Ectodermal cell (in vitro differentiated cells): Measurements from ENCODE around the gene BTBD10.
"Not testable (repeated sequence)": the region's sequence is repeated elsewhere in the genome, so short reads cannot be mapped to it uniquely, and the experiment has no call there.

Experiments used
- H3K27ac ChIP-seq: 2 replicates; pipeline ENCODE4 v1.7.0; 2013; ENCODE audit warnings: mild to moderate bottlenecking, low read depth, low read length; ENCODE audit not compliant: insufficient read depth, poor library complexity, severe bottlenecking
- H3K27me3 ChIP-seq: 2 replicates; pipeline ENCODE4 v1.7.0; 2013; ENCODE audit warnings: mild to moderate bottlenecking, low read length; ENCODE audit not compliant: insufficient read depth, control insufficient read depth, poor library complexity, severe bottlenecking
- H3K36me3 ChIP-seq: one replicate; pipeline ENCODE4 v1.7.0; 2013; ENCODE audit warnings: low read length; ENCODE audit not compliant: control insufficient read depth, insufficient read depth
- H3K4me1 ChIP-seq: one replicate; pipeline ENCODE4 v1.7.0; 2013; ENCODE audit warnings: low read length; ENCODE audit not compliant: control insufficient read depth, insufficient read depth
- H3K4me3 ChIP-seq: 2 replicates; pipeline ENCODE4 v1.7.0; 2013; ENCODE audit warnings: low read depth, low read length, control low read depth; ENCODE audit not compliant: insufficient read depth
- H3K9me3 ChIP-seq: 2 replicates; pipeline ENCODE4 v1.7.0; 2013; ENCODE audit warnings: mild to moderate bottlenecking, low read length, moderate library complexity; ENCODE audit not compliant: control insufficient read depth
- WGBS, 2 experiments: methylation state at CpG; one replicate each; pipeline ENCODE4 v1.1.7; 2013; ENCODE audit warnings: missing lambda C conversion rate in 2 of 2; 5-methylcytosine and 5-hydroxymethylcytosine counted together

BTBD10 gene

GRCh38 chr11:13421561-13421960 lies 41.5 kb downstream of the BTBD10 start:
- Histone ChIP-seq H3K27me3 (no peaks in the 10 kb centered on the region), H3K4me3 (no peak overlapping the region), H3K27ac (no peak overlapping the region), H3K36me3 (no peaks in the 10 kb centered on the region), H3K9me3 (no peaks in the 10 kb centered on the region), H3K4me1 (no peaks in the 10 kb centered on the region)
- 93 to 96% methylated on average over 4 to 6 of the region's 6 CpGs for WGBS, 2 experiments

DNA sequence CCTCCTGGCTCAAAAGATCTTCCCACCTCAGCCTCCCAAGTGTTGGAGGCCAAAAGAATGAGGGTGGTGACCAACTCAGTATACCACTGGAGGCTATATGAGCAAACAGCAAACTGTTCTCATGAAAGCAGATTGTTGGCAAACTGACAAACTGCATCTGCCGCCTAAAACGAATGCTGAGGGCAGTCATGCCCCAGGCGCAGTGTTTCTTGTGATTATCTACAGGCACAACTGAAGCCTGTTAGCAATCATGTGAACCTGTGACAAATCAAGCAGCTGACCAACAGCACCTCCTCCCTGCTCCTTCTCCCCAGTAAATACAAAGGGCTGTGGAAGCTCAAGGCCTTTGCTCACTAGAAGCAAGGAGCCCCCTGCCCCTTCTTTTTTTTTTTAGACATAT lies 47.8 kb downstream of the BTBD10 start:
- H3K27ac ChIP-seq, result no peak overlapping the region
- no peak overlapping the region for H3K4me3 ChIP-seq
- 93 to 97% methylated on average over 3 of the region's 3 CpGs for WGBS, 2 experiments
- no peaks in the 10 kb centered on the region for H3K9me3 ChIP-seq
- H3K27me3 ChIP-seq, result no peaks in the 10 kb centered on the region
- no peaks in the 10 kb centered on the region for H3K4me1 ChIP-seq
- peaks cover 6% of the 10 kb centered on the region for H3K36me3 ChIP-seq

GRCh38 chr11:13405220-13405619 lies 57.8 kb downstream of the BTBD10 start:
- Histone ChIP-seq H3K27me3 (no peaks in the 10 kb centered on the region), H3K9me3 (no peaks in the 10 kb centered on the region), H3K27ac (no peak overlapping the region), H3K4me1 (no peaks in the 10 kb centered on the region), H3K4me3 (no peak overlapping the region), H3K36me3 (peaks cover 11% of the 10 kb centered on the region)
- 95 to 100% methylated on average over 2 to 3 of the region's 4 CpGs for WGBS, 2 experiments

DNA sequence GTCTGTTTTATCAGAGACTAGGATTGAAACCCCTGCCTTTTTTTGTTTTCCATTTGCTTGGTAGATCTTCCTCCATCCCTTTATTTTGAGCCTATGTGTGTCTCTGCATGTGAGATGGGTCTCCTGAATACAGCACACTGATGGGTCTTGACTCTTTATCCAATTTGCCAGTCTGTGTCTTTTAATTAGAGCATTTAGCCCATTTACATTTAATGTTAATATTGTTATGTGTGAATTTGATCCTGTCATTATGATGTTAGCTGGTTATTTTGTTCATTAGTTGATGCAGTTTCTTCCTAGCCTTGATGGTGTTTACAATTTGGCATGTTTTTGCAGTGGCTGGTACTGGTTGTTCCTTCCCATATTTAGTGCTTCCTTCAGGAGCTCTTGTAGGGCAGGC lies 64.7 kb downstream of the BTBD10 start:
- not testable (repeated sequence) for H3K4me1 ChIP-seq, H3K27ac ChIP-seq, H3K27me3 ChIP-seq, H3K4me3 ChIP-seq, H3K9me3 ChIP-seq
- H3K36me3 ChIP-seq, result peaks cover 11% of the 10 kb centered on the region

GRCh38 chr11:13391217-13391616 lies 71.8 kb downstream of the BTBD10 start:
- H3K4me3 ChIP-seq, result no peak overlapping the region
- no peak overlapping the region for H3K27ac ChIP-seq
- no peaks in the 10 kb centered on the region for H3K27me3 ChIP-seq
- H3K36me3 ChIP-seq, result no peaks in the 10 kb centered on the region
- 93 to 97% methylated on average over 1 of the region's 1 CpG for WGBS, 2 experiments
- H3K9me3 ChIP-seq, result no peaks in the 10 kb centered on the region
- no peaks in the 10 kb centered on the region for H3K4me1 ChIP-seq

DNA sequence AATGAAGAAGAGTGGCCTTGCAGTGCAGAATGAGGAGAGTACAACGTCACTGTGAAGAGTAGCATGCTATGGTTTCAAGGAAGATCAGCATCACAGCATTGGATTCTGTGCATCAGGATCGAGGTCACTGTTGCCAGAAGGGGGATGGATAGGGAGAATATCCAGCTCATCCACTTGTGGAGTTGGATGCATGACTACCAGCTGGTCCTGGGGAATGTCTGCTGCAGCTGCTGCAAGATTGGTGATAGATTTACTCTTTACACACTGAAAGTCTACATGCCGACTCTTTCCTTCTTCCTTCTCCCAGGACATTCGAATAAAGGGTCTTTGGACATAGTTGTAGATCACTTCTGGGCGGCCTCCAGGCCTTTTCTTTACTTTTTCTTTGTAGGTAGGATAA lies 74.3 kb downstream of the BTBD10 start:
- no peaks in the 10 kb centered on the region for H3K9me3 ChIP-seq
- no peaks in the 10 kb centered on the region for H3K36me3 ChIP-seq
- no peak overlapping the region for H3K4me3 ChIP-seq
- H3K27me3 ChIP-seq, result no peaks in the 10 kb centered on the region
- WGBS, 2 experiments, result 93 to 95% methylated on average over 5 of the region's 5 CpGs
- H3K27ac ChIP-seq, result no peak overlapping the region
- no peaks in the 10 kb centered on the region for H3K4me1 ChIP-seq

DNA sequence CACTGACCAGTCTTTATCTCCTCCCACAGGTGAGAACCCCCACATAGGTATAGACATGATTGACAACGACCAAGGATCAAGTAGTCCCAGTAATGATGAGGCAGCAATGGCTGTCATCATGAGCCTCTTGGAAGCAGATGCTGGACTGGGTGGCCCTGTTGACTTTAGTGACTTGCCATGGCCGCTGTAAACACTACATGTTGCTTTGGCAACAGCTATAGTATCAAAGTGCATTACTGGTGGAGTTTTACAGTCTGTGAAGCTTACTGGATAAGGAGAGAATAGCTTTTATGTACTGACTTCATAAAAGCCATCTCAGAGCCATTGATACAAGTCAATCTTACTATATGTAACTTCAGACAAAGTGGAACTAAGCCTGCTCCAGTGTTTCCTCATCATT lies 76.5 kb downstream of the BTBD10 start:
- Histone ChIP-seq H3K4me1 (no peaks in the 10 kb centered on the region), H3K27me3 (no peaks in the 10 kb centered on the region), H3K36me3 (no peaks in the 10 kb centered on the region), H3K9me3 (no peaks in the 10 kb centered on the region), H3K27ac (no peak overlapping the region), H3K4me3 (no peak overlapping the region)
- 89 to 95% methylated on average over 2 of the region's 2 CpGs for WGBS, 2 experiments

- Histone ChIP-seq H3K27ac (no peak overlapping the region), H3K4me1 (no peaks in the 10 kb centered on the region), H3K4me3 (no peak overlapping the region), H3K9me3 (no peaks in the 10 kb centered on the region), H3K36me3 (no peaks in the 10 kb centered on the region), H3K27me3 (no peaks in the 10 kb centered on the region)
- 46 to 51% methylated on average over 3 to 4 of the region's 4 CpGs for WGBS, 2 experiments
Observed at GRCh38 chr11:13384908-13385640, 77.9 kb downstream of the BTBD10 start.

DNA sequence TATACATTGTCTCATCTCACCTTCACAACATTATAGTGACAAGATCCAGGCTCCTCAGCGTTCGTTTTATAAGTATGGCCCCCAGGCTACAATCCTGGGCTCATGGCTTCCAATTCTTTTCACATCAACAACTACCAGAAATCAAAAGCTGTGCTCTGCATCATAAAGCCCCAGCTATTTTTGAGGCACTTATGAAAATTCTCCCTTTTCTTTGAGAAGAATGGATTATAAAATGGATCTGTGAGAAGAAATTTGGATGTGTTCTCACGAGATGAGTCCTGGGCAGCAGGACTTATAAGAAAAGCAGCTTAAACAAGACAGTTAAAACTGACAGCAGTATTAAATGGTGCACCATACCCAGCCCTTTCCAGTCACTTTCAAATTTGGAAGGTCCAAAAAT lies 80.3 kb downstream of the BTBD10 start:
- Histone ChIP-seq H3K4me1 (no peaks in the 10 kb centered on the region), H3K9me3 (no peaks in the 10 kb centered on the region), H3K4me3 (no peak overlapping the region), H3K36me3 (no peaks in the 10 kb centered on the region), H3K27me3 (no peaks in the 10 kb centered on the region), H3K27ac (no peak overlapping the region)
- 98% methylated on average over 3 of the region's 3 CpGs for WGBS, 2 experiments

- H3K27me3 ChIP-seq, result no peaks in the 10 kb centered on the region
Observed at GRCh38 chr11:13380731-13381130, 82.3 kb downstream of the BTBD10 start.

GRCh38 chr11:13378316-13378715 lies 84.7 kb downstream of the BTBD10 start:
- H3K4me3 ChIP-seq, result no peak overlapping the region
- H3K36me3 ChIP-seq, result no peaks in the 10 kb centered on the region
- no peaks in the 10 kb centered on the region for H3K27me3 ChIP-seq
- H3K9me3 ChIP-seq, result no peaks in the 10 kb centered on the region
- H3K4me1 ChIP-seq, result no peaks in the 10 kb centered on the region
- no peak overlapping the region for H3K27ac ChIP-seq
- 86 to 96% methylated on average over 2 of the region's 2 CpGs for WGBS, 2 experiments

More at GRCh38 chr11:13380731-13381130, 82.3 kb downstream of the BTBD10 start:
- Histone ChIP-seq H3K36me3 (no peaks in the 10 kb centered on the region), H3K4me1 (no peaks in the 10 kb centered on the region), H3K27ac (no peak overlapping the region), H3K4me3 (no peak overlapping the region), H3K9me3 (no peaks in the 10 kb centered on the region)
- WGBS, 2 experiments, result 91% methylated on average over 2 of the region's 2 CpGs
